Keratinocyte (primary cell): ENCODE measurements around the gene TSPAN1. TPM values are rescaled to one million over a fixed set of nuclear protein-coding genes. Genes with fewer than 3 reads are reported as not detected.

Experiments
- DNase-seq: peaks from one replicate; pipeline ENCODE4 v3.0.0-alpha.2; 2011; ENCODE audit warnings: low read depth, missing footprints, low spot score
- FAIRE-seq: peaks from 2 replicates; lab custom pipeline; 2011; peaks lifted over from hg19 to GRCh38; lab: Jason Lieb, UNC
- H2AFZ ChIP-seq: 2 replicates; pipeline ENCODE4 v1.6.0; 2012; ENCODE audit warnings: low read length, control low read depth, inconsistent platforms; ENCODE audit not compliant: control insufficient read depth
- H3K27ac ChIP-seq: 2 replicates; pipeline ENCODE4 v1.5.1; 2011; ENCODE audit warnings: low read length; ENCODE audit not compliant: control insufficient read depth, insufficient read depth
- H3K27me3 ChIP-seq: 3 replicates; pipeline ENCODE4 v1.6.0; 2011; ENCODE audit warnings: low read length; ENCODE audit not compliant: control insufficient read depth, insufficient read depth; ENCODE audit errors: extremely low read depth
- H3K36me3 ChIP-seq, 2 experiments: 2 replicates in 1 of 2; 3 replicates in 1 of 2; pipeline ENCODE4 v1.5.1; 2011; ENCODE audit warnings: low read length in 2 of 2, mild to moderate bottlenecking in 1 of 2; ENCODE audit not compliant: control insufficient read depth in 2 of 2, insufficient read depth in 2 of 2; ENCODE audit errors: extremely low read depth in 1 of 2
- H3K4me1 ChIP-seq: 3 replicates; pipeline ENCODE4 v1.5.1; 2011; ENCODE audit warnings: low read length; ENCODE audit not compliant: control insufficient read depth, insufficient read depth; ENCODE audit errors: extremely low read depth
- H3K4me2 ChIP-seq: 3 replicates; pipeline ENCODE4 v1.6.0; 2011; ENCODE audit warnings: low read depth, low read length; ENCODE audit not compliant: control insufficient read depth, insufficient read depth; ENCODE audit errors: extremely low read depth
- H3K4me3 ChIP-seq, 3 experiments: fragments of 200-600 bp in 1 of 3; sonication (generic) in 1 of 3; 2 replicates in 2 of 3; 3 replicates in 1 of 3; pipeline ENCODE4 v1.5.1; 2011 to 2016; ENCODE audit warnings: low read length in 3 of 3, mild to moderate bottlenecking in 3 of 3, control low read depth in 2 of 3, inconsistent platforms in 1 of 3, low read depth in 1 of 3, mixed read lengths in 1 of 3, mixed run types in 1 of 3, moderate library complexity in 1 of 3; ENCODE audit not compliant: control insufficient read depth in 2 of 3, insufficient read depth in 2 of 3; ENCODE audit errors: extremely low read depth in 1 of 3
- H3K79me2 ChIP-seq: 2 replicates; pipeline ENCODE4 v1.6.0; 2012; ENCODE audit warnings: low read length; ENCODE audit not compliant: control insufficient read depth, insufficient read depth
- H3K9ac ChIP-seq: 3 replicates; pipeline ENCODE4 v1.6.0; 2011; ENCODE audit warnings: low read length; ENCODE audit not compliant: control insufficient read depth, insufficient read depth; ENCODE audit errors: extremely low read depth
- H3K9me1 ChIP-seq: 3 replicates; pipeline ENCODE4 v1.6.0; 2011; ENCODE audit warnings: low read length; ENCODE audit not compliant: control insufficient read depth, insufficient read depth; ENCODE audit errors: extremely low read depth
- H3K9me3 ChIP-seq: 2 replicates; pipeline ENCODE4 v1.5.1; 2012; ENCODE audit warnings: low read depth, low read length; ENCODE audit not compliant: control insufficient read depth
- H4K20me1 ChIP-seq: 3 replicates; pipeline ENCODE4 v1.6.0; 2011; ENCODE audit warnings: low read length; ENCODE audit not compliant: control insufficient read depth, insufficient read depth; ENCODE audit errors: extremely low read depth
- CTCF ChIP-seq, 3 experiments: IDR thresholded peaks in 1 of 3; conservative IDR thresholded peaks in 1 of 3; optimal IDR thresholded peaks in 1 of 3; 2 replicates in 2 of 3; 3 replicates in 1 of 3; pipeline versions ENCODE3 to v1.5.1; 2011; ENCODE audit warnings: low read length in 3 of 3, mild to moderate bottlenecking in 3 of 3, moderate library complexity in 2 of 3, control low read depth in 1 of 3, inconsistent platforms in 1 of 3; ENCODE audit not compliant: insufficient read depth in 2 of 3; ENCODE audit errors: extremely low read depth in 1 of 3
- EZH2 ChIP-seq: IDR thresholded peaks from one replicate; pipeline ENCODE4 v1.6.1; 2012; ENCODE audit warnings: inconsistent platforms, mild to moderate bottlenecking, low read length, moderate library complexity
- dilution Hi-C: fragments of 300-500 bp; cut with MboI; formaldehyde crosslinking; loops from one replicate; pipeline ENCODE4 v1.7.0; 2020; ENCODE audit warnings: low sequenced_read_pairs; ENCODE audit not compliant: extremely low pct_ligation_motif_present
- polyA plus RNA-seq, 5 experiments: library from polyadenylated mRNA; depleted of rRNA in 3 of 5; stranded (reverse) in 3 of 5; stranded (forward) in 1 of 5; unstranded in 1 of 5; fragments of >200 nt; gene quantifications; 1 replicate in 1 of 5; 2 replicates in 3 of 5; 3 replicates in 1 of 5; pipeline versions ENCODE4 v1.2.1 to v1.2.3, GENCODE V29; 2011 to 2012; ENCODE audit warnings: missing spikeins in 2 of 5, low read depth in 1 of 5, low replicate concordance in 1 of 5

The TSPAN1 gene
- polyA plus RNA-seq, 1 donor (not counting 4 experiments of a cell fraction or from before 2014, with no cell fraction given), result 312 TPM

- dilution Hi-C loops, result no loop called here
- no peak for FAIRE-seq
These were observed 35.7 kb downstream of the TSPAN1 start for GRCh38 chr1:46210561-46210960.

GRCh38 chr1:46211051-46211450 lies 36.2 kb downstream of the TSPAN1 start:
- Histone ChIP-seq H2AFZ (no peak overlapping the region), H3K9me1 (no peaks in the 10 kb centered on the region), H3K4me3 (no peak overlapping the region), H3K4me1 (no peaks in the 10 kb centered on the region), H3K27ac (no peak overlapping the region), H4K20me1 (no peaks in the 10 kb centered on the region), H3K27me3 (no peaks in the 10 kb centered on the region), H3K36me3 (no peaks in the 10 kb centered on the region), H3K9me3 (no peaks in the 10 kb centered on the region), H3K4me2 (no peak overlapping the region), H3K9ac (no peak overlapping the region), H3K79me2 (peaks cover 2% of the 10 kb centered on the region)
- TF ChIP-seq CTCF (optimal IDR thresholded peaks at IDR 0.05 in 1 of 3, IDR thresholded peaks at IDR 0.05 in 1 of 3, conservative IDR thresholded peaks at IDR 0.05 in 1 of 3; ENCODE audit: extremely low read depth in 1 of 3, insufficient read depth in 2 of 3, low read length in 3 of 3), result no peak
- TF ChIP-seq EZH2, result no peak
- dilution Hi-C loops, result no loop called here
- no peak for FAIRE-seq
- DNase-seq, result no peak

More at GRCh38 chr1:46210561-46210960, 35.7 kb downstream of the TSPAN1 start:
- Histone ChIP-seq H3K4me3 (no peak overlapping the region), H3K9me3 (no peaks in the 10 kb centered on the region), H3K9ac (no peak overlapping the region), H3K4me1 (peaks cover 3% of the 10 kb centered on the region), H4K20me1 (no peaks in the 10 kb centered on the region), H2AFZ (no peak overlapping the region), H3K27ac (no peak overlapping the region), H3K9me1 (no peaks in the 10 kb centered on the region), H3K27me3 (no peaks in the 10 kb centered on the region), H3K4me2 (no peak overlapping the region), H3K79me2 (peaks cover 4% of the 10 kb centered on the region), H3K36me3 (no peaks in the 10 kb centered on the region)
- no peak for DNase-seq
- no peak for TF ChIP-seq EZH2
- no peak for TF ChIP-seq CTCF (optimal IDR thresholded peaks at IDR 0.05 in 1 of 3, IDR thresholded peaks at IDR 0.05 in 1 of 3, conservative IDR thresholded peaks at IDR 0.05 in 1 of 3; ENCODE audit: extremely low read depth in 1 of 3, insufficient read depth in 2 of 3, low read length in 3 of 3)
